Fibroblast of lung (primary cell): ENCODE results near the gene LRRK1.

ENCODE experiments used
- CTCF ChIP-seq, 2 donors: IDR thresholded peaks in 1 of 2; conservative IDR thresholded peaks in 1 of 2; 1 replicate in 1 of 2; 2 replicates in 1 of 2; pipeline ENCODE4 v1.5.1; 2011 to 2012; ENCODE audit warnings: low read length in 2 of 2, control low read depth in 1 of 2, inconsistent platforms in 1 of 2, low read depth in 1 of 2, mild to moderate bottlenecking in 1 of 2
- EZH2 ChIP-seq: IDR thresholded peaks from 2 replicates; pipeline ENCODE4 v1.5.1; 2012; ENCODE audit warnings: low read length, control low read depth, mild to moderate bottlenecking; ENCODE audit errors: missing control alignments

GRCh38 chr15:101035611-101036010 is 116.5 kb downstream of the LRRK1 start:
- TF ChIP-seq EZH2 (no peak), CTCF (conservative IDR thresholded peaks at IDR 0.05 in 1 of 2, IDR thresholded peaks at IDR 0.05 in 1 of 2; ENCODE audit: low read depth in 1 of 2, low read length in 2 of 2) (no peak)
